ENCODE measurements around the gene PKNOX1.
"Not testable (repeated sequence)": the region's sequence is repeated elsewhere in the genome, so short reads cannot be mapped to it uniquely, and the experiment has no call there.

PKNOX1 gene

DNA sequence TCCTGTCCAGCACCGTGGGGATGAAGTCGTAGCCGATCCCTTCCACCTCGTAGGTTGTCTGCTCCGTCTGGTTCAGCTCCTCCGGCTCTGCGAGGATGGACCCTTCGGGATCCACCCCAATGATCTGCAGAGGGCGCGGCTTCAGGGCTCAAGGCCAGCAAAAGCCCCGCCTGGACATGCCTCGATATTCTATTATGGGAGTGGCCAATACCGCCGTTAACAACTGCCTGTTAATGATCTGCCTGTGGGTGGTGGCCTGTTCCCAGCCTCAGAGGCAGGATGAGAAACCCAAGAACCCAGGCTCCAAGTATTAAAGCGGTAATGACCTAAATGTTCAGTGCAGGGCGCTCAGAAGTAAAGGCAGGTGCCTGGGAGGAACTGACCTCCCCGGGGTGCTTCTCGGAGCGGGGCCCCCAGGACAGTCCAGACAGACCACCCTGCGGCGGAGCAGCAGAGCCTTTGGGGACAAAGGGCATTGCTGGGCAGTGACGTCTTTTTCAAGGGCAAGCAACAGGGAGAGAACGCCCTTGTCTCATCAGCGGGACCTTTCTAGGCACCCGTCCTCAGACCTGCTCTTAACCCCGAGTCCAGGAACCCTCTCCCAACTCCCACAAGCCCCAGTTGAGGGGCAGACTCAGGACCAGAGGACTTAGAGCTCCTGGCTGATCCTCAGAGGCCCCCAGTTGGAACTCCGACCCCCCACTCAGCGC lies 88.7 kb downstream of the PKNOX1 start:
- DNase-seq = not testable (repeated sequence)

DNA sequence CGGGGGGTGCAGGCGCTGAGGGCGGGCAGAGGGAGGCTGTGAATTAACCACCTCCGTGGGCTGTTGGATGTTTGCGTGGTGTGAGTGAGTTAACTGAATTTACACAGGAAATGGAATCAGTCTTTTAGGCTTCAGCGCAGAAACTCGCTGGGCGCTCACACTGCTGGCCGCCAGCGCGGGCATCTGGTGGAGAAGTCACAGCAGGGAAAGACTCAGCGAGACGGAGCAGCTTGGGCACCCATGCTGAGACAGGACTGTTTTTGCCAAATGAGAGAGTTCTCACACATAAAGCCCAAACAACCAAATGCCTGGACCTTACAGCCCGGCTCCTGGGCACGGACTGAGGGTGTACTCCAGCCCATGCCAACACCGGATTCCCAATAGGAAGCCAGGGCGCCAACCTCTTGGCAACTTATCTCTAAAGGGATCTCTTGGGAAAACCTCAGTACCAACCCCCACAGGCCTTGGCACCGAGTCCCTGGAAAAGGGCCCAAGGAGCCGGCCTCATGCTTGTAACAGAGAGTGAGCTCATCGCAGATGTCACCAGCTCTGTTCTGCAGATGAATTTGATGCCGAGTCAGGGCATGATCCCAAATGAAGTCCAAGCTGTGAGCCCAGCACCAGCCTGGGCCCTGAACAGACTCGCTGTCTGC lies 90.0 kb downstream of the PKNOX1 start:
- DNase-seq = not testable (repeated sequence)

DNA sequence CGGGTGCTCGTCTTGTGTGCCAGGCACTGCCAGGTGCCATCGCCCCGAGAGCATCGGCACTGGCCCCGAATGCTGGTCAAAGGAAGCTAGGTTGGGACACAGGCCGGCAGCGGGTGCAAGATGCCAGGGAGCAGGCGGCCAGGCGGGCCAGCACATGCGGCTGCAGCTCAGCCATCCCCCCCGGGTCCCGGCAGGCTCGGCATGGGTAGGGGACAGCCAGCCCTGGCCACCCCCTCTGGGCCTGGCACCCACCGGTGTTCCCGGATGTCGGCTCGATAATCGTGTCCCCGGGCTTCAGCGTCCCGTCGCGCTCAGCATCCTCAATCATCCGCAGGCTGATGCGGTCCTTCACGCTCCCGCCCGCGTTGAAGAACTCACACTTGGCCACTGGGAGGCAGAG lies 91.6 kb downstream of the PKNOX1 start:
- not testable (repeated sequence) for DNase-seq

DNA sequence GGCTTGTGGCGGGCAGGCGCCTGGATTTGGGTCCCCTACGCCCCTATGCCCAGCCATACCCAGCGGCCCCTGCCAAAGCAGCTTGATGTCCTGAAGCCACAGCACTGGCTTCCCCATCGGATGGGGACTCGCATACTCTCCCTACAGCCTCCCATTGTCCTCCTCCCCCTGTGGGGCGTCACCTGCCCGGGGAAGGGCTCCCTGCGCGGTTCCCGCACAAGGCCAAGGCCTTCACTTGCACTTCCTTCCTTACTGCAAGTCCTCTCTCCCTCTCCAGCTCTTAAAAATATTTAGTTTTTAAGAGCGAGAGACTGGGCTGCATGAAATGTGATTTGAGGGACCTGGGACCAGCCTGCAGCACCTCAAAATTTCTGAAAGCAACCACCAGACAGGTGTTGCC lies 92.3 kb downstream of the PKNOX1 start:
- not testable (repeated sequence) for DNase-seq

DNA sequence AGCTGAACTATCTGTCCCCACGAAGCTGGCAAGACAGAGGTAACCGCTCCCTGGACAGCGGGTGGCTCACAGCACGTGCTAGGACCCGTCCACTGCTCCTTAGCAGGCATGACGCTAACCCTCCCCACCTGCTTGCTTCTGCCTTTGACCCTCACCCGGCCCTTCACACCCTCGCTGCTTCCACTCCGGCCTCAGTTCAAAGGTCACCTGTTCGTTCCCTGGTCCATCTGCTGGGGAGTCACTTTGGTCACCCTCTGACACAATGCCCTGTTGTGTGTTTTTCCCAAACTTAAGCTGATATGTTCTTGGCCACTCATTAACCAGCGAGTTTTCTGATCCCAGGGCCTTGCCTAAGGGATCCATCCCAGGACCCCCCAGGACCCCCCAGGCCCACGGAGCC lies 93.7 kb downstream of the PKNOX1 start:
- DNase-seq = not testable (repeated sequence)

DNA sequence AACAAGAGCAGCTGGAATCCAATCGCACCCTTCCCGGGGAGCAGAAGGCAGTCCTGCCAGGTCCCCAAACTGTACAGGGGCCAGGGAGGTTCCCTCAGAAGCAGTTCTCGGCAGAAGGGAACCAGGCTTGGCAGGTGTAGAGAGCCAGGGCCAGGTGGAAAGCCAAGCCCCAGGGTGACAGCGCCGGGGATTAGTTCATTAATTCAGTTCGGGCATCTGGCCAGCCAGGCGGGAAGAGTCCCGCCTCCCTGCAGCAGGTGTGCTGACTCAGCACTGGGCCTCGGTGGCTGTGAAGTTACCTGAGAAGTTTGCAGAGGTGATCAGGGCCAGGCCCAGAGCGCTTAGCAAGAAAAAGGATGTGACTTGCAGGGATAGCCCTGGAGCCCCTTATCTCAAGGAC lies 95.3 kb downstream of the PKNOX1 start:
- DNase-seq = not testable (repeated sequence)

DNA sequence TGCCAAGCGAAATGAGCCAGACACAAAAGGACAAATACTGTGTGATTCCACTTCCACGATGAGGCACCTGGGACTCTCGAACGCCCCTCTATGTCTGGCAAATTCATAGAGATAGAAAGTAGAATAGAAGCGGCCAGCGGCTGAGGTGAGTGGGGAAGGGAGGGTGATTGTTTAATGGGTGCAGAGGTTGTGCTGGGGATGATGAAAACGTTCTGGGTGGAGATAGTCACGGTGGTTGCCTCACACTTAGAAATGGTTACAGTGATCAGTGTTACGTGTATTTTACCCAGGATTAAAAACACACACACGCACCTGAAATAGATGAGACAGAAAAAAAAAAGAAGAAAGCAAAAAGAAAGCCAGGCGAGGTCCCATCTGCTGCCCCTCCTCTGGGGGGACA lies 98.4 kb downstream of the PKNOX1 start:
- not testable (repeated sequence) for DNase-seq

DNA sequence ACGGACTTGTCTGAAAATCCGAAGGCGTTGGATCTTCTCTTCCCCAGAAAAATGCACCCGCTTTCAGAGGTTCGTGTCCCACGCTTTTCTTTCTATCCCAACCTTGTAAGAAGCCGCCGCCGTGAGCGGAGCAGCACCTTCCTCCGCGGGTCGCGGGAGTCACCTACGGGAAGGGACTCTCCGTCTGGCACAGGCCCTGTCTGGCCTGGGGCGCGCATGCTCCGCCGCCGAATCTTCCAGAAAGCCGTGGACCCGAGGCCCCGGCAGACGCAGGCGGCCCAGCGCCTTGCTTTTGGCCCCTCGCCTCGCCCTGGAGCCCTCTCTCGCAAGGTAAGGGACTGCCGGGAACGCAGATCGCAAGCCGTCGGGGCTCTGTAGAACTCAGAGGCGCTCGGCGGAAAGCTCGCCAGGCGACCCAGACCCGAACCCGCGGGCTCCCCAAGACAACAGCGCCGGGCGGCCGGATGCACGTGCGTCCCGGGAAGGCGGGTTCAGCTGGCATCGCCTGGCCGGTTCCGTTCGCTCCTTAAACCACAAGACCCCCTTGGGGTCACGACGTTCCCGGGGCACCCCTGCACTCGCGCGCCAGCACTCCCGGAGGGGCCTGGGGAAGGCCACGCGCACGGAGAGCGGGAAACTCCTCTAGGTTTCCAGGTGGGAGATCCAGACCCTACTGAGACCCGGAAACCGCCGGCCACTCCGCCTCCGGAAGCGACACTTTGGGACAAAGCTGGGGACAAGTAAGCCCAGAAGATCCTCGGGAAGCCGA lies 100.2 kb downstream of the PKNOX1 start:
- not testable (repeated sequence) for DNase-seq

DNA sequence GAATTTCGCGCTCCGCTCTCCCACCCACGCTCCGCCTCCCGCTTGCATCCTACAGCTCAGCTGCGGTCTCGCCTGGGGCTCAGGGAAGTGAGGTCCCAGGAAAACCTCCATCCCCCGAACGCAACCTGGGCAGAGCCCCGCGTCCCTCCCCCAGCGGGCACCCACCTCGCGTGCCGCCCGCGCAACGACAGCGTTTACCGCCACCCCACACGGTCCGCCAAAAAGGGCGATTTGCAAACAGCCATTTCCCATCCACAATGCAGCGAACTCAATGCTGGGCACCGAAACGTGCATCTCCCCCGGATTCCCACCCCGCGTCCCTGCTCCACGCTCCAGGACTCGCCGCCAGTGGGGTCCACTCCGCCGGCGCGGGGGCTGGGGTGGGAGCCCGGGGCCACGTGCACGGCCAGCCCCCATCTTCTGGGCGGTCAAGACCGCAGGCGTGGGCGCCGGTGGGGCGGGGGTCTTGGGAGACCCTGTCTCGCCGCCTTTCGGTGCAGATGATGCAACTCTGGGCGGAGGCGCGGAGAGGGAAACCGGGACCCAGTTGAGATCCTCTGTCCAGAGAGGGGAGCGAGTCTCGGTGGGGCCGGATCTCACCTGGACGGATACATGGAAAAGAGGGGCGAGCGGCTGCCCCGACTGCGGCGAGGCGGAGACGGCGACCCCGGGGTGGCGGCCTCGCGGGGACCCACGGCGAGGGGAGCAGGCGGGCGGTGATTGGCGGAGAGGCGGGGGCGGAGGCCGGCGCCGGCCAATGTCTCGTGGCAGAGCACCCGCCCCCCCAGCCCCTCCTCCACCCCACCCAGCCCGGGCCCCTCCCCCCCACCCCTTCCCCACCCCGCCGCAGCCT lies 101.0 kb downstream of the PKNOX1 start, which contains the start of gene CBS:
CBS (minus strand) TSS at position 666 of the 853 bp plus-strand sequence. CDS start 3,642 bp downstream, outside the sequence.
- DNase-seq = not testable (repeated sequence)

DNA sequence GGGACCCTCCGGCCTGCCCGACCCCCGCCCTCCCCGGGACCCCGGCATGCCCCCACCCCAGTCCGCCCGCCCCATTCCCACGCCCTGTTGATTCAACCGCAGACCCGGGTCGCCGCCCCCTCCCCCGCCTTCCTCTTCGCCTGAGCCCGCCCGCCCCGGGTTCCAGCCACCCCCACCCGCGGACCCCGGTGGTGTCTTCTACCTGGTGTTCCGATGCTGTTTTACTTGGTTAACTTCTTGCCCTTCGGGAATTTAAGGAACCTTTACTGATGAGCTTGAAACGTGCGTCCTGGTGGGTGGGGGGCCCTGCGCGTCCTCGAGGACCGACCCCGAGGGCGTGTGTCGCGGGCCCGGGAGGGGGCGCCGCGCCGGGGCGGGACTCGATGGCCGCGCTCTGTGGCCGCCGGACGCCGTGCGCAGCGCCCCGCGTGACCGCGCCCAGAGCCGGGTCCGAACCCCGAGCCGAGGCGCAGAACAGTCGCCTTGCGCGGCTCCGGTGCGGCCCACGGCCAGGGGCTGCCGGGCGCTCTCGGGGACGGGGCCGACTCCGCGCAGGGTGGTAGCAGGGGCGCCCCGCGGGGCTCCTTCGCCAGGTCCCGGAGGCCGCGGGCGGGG lies 101.8 kb downstream of the PKNOX1 start:
- DNase-seq = not testable (repeated sequence)

DNA sequence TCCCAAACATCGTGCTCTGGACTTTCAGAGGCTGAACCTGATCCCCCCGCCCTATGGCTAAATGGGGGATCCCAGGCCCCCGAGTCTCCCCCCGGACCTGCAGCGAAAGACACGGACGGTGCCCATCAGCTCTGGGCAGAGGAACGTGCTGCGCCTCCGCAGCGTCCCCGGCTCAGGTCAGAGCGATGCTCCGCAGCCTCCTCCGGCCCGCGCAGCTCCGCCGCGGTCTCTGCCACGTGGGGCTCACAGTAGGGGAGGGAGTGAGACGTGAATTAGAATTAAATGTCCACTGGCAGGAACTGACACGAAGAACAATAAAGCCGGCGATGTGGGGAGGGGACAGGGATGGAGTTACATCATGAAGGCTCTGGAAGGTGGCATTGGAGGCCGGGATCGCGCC lies 102.3 kb downstream of the PKNOX1 start:
- not testable (repeated sequence) for DNase-seq

DNA sequence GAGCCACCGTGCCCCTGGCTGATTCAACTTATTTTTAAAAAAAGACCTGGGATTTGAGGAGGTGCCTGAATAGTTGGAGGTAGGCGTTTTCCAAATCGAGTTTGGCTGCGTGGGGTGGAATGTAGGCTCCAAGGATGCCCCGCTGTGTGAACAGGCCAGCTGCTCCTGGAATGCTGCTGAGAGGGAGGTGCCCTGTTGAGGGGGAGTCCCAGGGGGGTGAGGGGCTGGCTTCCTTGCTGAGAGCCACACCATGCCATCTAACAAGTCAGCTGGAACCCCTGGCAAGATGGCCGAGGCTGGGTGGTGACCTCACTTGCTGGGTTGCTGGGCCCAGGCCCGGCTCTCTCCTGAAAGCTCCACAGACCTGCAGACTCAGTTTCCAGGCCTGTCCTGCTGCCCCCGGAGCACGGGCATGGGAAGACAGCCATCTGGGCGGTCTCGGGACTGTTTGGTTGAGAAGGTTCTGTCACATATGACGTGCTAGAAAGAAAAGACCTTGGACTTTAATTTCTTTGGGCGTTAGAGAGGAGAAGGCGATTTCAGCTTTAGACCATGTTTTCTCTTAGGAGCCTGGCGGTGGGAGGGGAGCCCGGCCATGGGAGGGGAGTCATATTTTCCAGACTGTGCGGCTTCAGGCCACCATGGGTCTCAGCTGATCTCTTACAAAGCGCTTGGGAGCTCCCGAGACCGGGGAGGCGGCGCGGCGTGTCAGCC lies 108.4 kb downstream of the PKNOX1 start:
- DNase-seq = not testable (repeated sequence)
